Dermis blood vessel endothelial cell (primary cell): Measurements from ENCODE around the gene LMF1. TPM values are rescaled to one million over a fixed set of nuclear protein-coding genes. Genes with fewer than 3 reads are reported as not detected.
"Not testable (repeated sequence)": the region's sequence is repeated elsewhere in the genome, so short reads cannot be mapped to it uniquely, and the experiment has no call there.

ENCODE experiments used
- DNase-seq: peaks from one replicate; pipeline ENCODE4 v3.0.0; 2010
- total RNA-seq: library from RNA; depleted of rRNA; stranded (reverse); fragments of >200 nt; gene quantifications from 2 replicates; pipeline ENCODE4 v1.2.3, GENCODE V29; 2014

The LMF1 gene
- total RNA-seq, 1 donor from 2014 or later: 14.6 TPM

- DNase-seq: no peak
Measured at GRCh38 chr16:842711-843560, 127.8 kb downstream of the LMF1 start.

GRCh38 chr16:842061-842476, 128.7 kb downstream of the LMF1 start:
- DNase-seq: peak; percentile 68

GRCh38 chr16:841455-842060, 129.2 kb downstream of the LMF1 start:
- DNase-seq: no peak

- DNase-seq: no peak
Measured at GRCh38 chr16:840561-841454, 130.0 kb downstream of the LMF1 start.

- DNase-seq: no peak
Measured at GRCh38 chr16:839643-840408, 131.0 kb downstream of the LMF1 start.

- DNase-seq: no peak
Measured at GRCh38 chr16:838741-839140, 132.0 kb downstream of the LMF1 start.

GRCh38 chr16:836822-837221, 134.0 kb downstream of the LMF1 start:
- DNase-seq: not testable (repeated sequence)

GRCh38 chr16:836221-836620, 134.6 kb downstream of the LMF1 start:
- DNase-seq: no peak

GRCh38 chr16:835373-835772, 135.4 kb downstream of the LMF1 start:
- DNase-seq: no peak

GRCh38 chr16:833411-833810, 137.4 kb downstream of the LMF1 start:
- DNase-seq: no peak

- DNase-seq: no peak
Measured at GRCh38 chr16:832652-833336, 138.0 kb downstream of the LMF1 start.

GRCh38 chr16:831571-832413, 139.0 kb downstream of the LMF1 start:
- no peak for DNase-seq

GRCh38 chr16:830871-831570, 139.8 kb downstream of the LMF1 start:
- no peak for DNase-seq

- no peak for DNase-seq
Measured at GRCh38 chr16:830107-830870, 140.5 kb downstream of the LMF1 start.

GRCh38 chr16:828891-829290, 141.9 kb downstream of the LMF1 start:
- DNase-seq: no peak

- no peak for DNase-seq
Measured at GRCh38 chr16:827513-827912, 143.3 kb downstream of the LMF1 start.

- DNase-seq: no peak
Measured at GRCh38 chr16:825341-826061, 145.3 kb downstream of the LMF1 start.

- DNase-seq: no peak
Measured at GRCh38 chr16:824601-825000, 146.2 kb downstream of the LMF1 start.

- DNase-seq: no peak
Measured at GRCh38 chr16:824194-824593, 146.6 kb downstream of the LMF1 start.
